ENCODE results near the gene LTO1.

- TF ChIP-seq EZH2phosphoT487 (IDR thresholded peaks at IDR 0.05; ENCODE audit: borderline replicate concordance, low read length) (no peak), EZH2 (IDR thresholded peaks at IDR 0.05; ENCODE audit: low read length, unreplicated experiment) (no peak), CTCF (conservative IDR thresholded peaks at IDR 0.05; ENCODE audit: low read depth, low read length) (peak; percentile 88)
These were observed 46.6 kb upstream of the LTO1 start for GRCh38 chr11:69721745-69722144.

Data from PC-3 (cell line).